Measurements from ENCODE around the gene LCLAT1.
"Not testable (repeated sequence)": the region's sequence is repeated elsewhere in the genome, so short reads cannot be mapped to it uniquely, and the experiment has no call there.

Gene LCLAT1

GRCh38 chr2:30590407-30590806 is 143.4 kb downstream of the LCLAT1 start:
- no peak for DNase-seq (ENCODE audit: low read depth in 2 of 2)

DNA sequence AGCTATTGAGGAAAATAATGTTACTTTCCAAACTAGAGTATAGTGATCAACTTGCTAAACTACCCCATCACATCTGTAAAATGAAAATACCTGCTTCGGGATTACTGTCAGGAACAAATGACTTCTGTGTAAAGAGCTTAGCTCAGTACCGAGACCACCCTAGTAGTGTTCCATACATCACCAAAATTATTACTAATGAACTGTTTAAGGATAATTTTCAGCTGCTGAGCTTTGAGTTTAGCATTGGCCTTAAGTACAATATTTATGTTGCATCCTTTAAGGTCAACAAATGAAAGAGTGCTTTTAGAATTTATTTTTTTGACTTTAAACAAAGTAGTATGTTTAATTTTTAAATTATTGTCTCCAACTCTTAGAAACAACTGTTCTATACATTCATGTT is 144.1 kb downstream of the LCLAT1 start:
- DNase-seq (ENCODE audit: low read depth in 2 of 2), result no peak

DNA sequence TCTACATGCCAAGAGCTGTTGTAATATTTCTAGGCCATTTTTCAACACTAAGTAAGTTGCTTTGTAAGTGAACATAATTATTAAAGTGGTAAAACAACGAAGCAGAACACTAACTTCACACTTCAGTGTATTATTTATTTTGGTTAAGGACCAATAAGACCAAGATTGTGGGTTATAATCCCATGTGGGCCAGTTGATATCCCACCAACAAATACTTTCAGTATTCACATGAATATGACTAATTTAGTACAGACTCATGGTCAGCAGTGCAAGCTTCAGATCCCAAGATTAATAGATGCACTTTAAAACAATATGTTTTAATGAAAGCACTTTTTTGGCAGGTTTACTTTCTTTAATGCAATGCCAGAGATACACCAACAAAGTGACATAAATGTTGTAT is 154.3 kb downstream of the LCLAT1 start:
- no peak for DNase-seq (ENCODE audit: low read depth in 2 of 2)

DNA sequence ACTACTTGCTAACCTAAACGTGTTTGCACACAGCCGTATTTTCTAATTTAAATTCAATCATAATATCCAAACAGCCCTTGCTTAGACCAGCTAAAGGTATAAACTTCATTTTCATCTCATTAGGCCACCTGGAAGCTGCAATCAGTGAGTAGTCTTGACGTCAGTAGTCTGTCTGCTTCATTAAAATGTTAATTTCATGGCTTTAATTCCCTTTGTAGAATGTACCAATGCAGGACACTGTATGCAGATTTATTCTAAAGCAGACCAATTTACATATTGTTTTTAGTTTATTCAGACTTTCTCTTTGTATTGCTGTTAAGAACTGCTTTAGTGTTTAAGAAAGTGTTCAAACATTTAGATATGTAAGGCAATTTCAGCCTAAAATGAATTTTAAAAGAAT is 158.2 kb downstream of the LCLAT1 start:
- no peak for DNase-seq (ENCODE audit: low read depth in 2 of 2)

DNA sequence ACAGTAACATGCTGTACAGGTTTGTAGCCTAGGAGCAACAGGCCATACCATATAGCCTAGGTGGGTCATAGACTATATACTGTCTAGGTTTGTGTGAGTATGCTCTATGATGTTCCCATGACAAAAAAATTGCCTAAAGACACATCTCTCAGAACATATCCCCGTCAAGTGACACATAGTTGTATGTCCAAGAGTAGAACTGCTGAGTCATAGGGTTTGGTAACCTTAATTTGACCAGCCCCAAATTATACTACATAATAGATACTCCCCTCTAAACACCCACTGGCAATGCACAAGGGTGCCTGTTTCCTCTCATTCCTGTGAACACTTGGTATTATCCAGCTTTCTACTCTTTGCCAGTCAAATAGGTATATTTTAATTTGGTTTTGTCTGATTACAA is 161.6 kb downstream of the LCLAT1 start:
- DNase-seq (ENCODE audit: low read depth in 2 of 2), result no peak

DNA sequence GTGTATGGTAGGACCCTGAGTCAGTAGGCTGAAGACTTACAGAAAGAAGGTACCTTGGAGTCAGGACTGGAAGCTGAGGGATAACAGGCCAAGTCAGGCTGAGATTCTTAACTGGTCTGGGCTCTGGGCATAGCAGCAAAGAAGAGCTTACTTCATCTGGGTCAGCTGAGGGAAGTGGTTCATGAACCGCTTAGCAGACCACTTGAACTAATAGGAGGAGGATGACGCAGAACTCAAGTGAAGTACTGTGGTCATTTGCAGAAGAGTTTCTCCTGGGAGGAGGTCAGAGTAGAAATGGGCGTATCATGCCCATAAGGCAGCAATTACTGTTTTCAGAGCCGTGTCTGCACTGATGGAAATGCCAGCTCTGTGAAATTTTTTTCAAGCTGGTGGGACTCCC is 164.5 kb downstream of the LCLAT1 start:
- no peak for DNase-seq (ENCODE audit: low read depth in 2 of 2)

- DNase-seq (ENCODE audit: low read depth in 2 of 2), result no peak
Measured at GRCh38 chr2:30612371-30612770, 165.3 kb downstream of the LCLAT1 start.

GRCh38 chr2:30613001-30613400 is 166.0 kb downstream of the LCLAT1 start:
- no peak for DNase-seq (ENCODE audit: low read depth in 2 of 2)

DNA sequence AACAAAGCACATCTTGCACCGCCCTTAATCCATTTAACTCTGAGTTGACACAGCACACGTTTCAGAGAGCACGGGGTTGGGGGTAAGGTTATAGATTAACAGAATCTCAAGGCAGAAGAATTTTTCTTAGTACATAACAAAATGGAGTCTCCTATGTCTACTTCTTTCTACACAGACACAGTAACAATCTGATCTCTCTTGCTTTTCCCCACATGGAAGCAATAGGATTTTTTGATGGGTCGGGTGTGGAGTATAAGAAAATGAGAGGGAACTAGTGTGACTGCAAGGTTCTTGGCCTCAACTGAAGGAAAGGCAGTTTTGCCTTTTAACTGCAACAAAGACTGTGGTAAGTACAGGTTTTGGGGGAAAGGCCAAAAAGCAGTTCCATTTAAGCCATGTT is 167.2 kb downstream of the LCLAT1 start:
- DNase-seq (ENCODE audit: low read depth in 2 of 2), result not testable (repeated sequence)

GRCh38 chr2:30615926-30616325 is 168.9 kb downstream of the LCLAT1 start:
- DNase-seq (ENCODE audit: low read depth in 2 of 2), result no peak

GRCh38 chr2:30620102-30620501 is 173.1 kb downstream of the LCLAT1 start:
- DNase-seq (ENCODE audit: low read depth in 2 of 2), result no peak

GRCh38 chr2:30621836-30622235 is 174.8 kb downstream of the LCLAT1 start:
- no peak for DNase-seq (ENCODE audit: low read depth in 2 of 2)

- no peak for DNase-seq (ENCODE audit: low read depth in 2 of 2)
Measured at GRCh38 chr2:30622452-30622851, 175.4 kb downstream of the LCLAT1 start.

DNA sequence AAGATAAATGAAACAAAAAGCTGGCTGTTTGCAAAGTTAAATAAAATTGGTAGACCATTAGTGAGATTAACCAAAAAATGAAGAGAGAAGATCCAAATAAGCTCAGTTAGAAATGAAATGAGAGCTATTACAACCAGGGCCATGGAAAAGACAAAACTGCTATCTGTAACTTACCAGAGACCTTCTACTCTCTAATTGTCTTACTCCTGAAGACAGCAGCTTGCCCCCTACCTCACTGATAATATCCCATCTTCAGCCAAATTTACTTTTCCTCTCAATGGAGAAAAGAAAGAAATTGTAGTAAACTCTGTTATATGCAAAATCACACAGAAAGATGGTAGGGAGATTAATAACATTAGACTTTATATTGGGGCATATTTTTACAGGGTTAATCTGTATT is 178.2 kb downstream of the LCLAT1 start:
- DNase-seq (ENCODE audit: low read depth in 2 of 2), result no peak

DNA sequence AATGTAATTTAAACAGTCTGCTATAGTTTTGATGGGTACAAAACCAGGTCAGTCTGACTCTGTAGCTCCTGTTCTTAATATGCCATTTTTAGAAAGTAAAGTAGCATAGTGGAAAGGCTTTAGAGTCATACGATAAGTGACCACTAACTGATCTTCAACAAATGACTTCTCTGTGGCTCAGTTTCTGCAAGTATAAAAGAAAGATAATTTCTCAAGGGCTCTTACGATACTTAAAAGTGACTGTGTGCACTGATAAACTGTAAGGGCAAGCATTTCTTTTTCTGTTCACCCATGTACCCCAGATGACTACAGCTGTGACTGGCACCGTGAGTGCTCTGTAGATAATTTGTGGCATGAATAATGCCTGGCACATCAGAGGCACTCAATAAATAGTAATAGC is 178.7 kb downstream of the LCLAT1 start:
- no peak for DNase-seq (ENCODE audit: low read depth in 2 of 2)

- DNase-seq (ENCODE audit: low read depth in 2 of 2), result no peak
Measured at GRCh38 chr2:30626397-30626796, 179.4 kb downstream of the LCLAT1 start.

GRCh38 chr2:30627151-30627550 is 180.1 kb downstream of the LCLAT1 start:
- DNase-seq (ENCODE audit: low read depth in 2 of 2), result no peak

DNA sequence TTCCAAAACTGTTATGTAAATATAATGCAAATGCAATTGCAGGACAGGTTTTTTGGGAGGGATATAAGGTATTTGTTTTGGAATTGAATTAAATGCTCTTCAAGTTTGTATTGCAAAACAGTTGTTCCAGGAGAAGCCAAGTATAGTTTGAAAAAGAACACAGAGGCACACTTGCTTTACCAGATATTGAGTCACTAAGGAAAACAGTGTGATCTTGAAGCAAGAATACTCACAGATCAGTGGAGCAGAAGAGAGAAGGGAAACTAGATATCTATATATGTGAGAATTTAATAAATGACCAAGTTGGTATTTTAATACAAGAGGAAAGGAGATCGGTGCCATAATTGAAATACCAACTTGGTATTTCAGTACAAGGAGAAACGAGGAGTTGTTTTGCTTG is 181.3 kb downstream of the LCLAT1 start:
- DNase-seq (ENCODE audit: low read depth in 2 of 2), result no peak

- no peak for DNase-seq (ENCODE audit: low read depth in 2 of 2)
Measured at GRCh38 chr2:30629866-30630265, 182.8 kb downstream of the LCLAT1 start.

GRCh38 chr2:30631051-30631671 is 184.1 kb downstream of the LCLAT1 start:
- no peak for DNase-seq (ENCODE audit: low read depth in 2 of 2)

DNA sequence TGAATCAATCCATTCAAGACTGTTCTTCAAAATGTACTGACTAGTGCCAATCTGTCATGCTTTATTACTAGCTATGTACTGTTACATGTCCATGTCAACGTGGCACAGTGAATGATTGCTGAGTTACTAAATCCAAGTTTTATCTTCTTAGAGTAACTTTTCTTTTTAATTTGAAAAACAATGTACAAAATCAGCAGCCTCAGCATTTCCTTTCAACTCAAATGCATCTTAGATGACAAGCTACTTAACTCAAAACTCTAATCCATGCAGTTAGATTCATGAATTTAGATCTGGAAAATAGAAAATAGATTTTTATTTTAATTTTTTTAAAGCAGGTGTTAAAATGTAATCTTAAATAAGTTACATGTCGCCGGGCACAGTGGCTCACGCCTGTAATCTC is 186.0 kb downstream of the LCLAT1 start:
- no peak for DNase-seq (ENCODE audit: low read depth in 2 of 2)

GRCh38 chr2:30636311-30636710 is 189.3 kb downstream of the LCLAT1 start:
- DNase-seq (ENCODE audit: low read depth in 2 of 2), result no peak

DNA sequence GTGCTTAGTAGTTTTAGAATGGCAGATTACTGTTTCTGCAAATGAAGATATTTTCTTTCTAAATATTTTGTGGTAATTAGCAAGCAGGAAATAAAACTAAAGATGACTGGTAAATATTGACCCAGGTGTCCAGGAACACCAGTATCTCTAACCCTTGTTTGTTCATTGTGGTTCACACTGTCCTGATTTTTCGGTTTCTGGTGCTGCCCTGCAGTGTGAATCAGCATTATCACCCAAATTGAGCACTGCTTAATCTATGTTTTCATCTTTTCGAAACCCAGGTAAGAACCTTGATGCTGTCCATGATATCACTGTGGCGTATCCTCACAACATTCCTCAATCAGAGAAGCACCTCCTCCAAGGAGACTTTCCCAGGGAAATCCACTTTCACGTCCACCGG is 192.8 kb downstream of the LCLAT1 start:
- no peak for DNase-seq (ENCODE audit: low read depth in 2 of 2)

GRCh38 chr2:30641765-30642345 is 194.8 kb downstream of the LCLAT1 start:
- no peak for DNase-seq (ENCODE audit: low read depth in 2 of 2)

Data from stimulated activated CD8-positive, alpha-beta memory T cell treated with anti-CD3 and anti-CD28 coated beads, Interleukin-15, amount 100 ng/mL, for 48 hours (primary cell).